Activated naive CD8-positive, alpha-beta T cell treated with anti-CD3 and anti-CD28 coated beads, Interleukin-2, amount 50 U/mL, for 24 hours (primary cell): ENCODE data around the gene ETFBKMT.
A peak's percentile ranks its signal among the peaks of the same experiment; 100 is the strongest.

Source experiments
- ATAC-seq: fragments of 150-1000 bp; cut with Tn5 transposase; one replicate; pipeline ENCODE4 v1.10.0; 2021
- DNase-seq: peaks from one replicate; pipeline ENCODE4 v3.0.0; 2021
- H3K27ac Mint-ChIP-seq: one replicate; pipeline ENCODE4 v1.8.0; 2021; ENCODE audit warnings: mild to moderate bottlenecking, mixed read lengths
- H3K27me3 Mint-ChIP-seq: one replicate; pipeline ENCODE4 v1.8.0; 2021; ENCODE audit warnings: mixed read lengths
- H3K36me3 Mint-ChIP-seq: one replicate; pipeline ENCODE4 v1.8.0; 2021; ENCODE audit warnings: low read depth, mixed read lengths
- H3K4me1 Mint-ChIP-seq: one replicate; pipeline ENCODE4 v1.8.0; 2021; ENCODE audit warnings: mixed read lengths
- H3K4me3 Mint-ChIP-seq: one replicate; pipeline ENCODE4 v1.8.0; 2021; ENCODE audit warnings: mild to moderate bottlenecking, moderate library complexity, mixed read lengths
- H3K9me3 Mint-ChIP-seq: one replicate; pipeline ENCODE4 v1.8.0; 2021; ENCODE audit warnings: mixed read lengths

The ETFBKMT gene

GRCh38 chr12:31722580-31722979 is 63.1 kb downstream of the ETFBKMT start:
- H3K27me3 Mint-ChIP-seq = no peaks in the 10 kb centered on the region
- H3K36me3 Mint-ChIP-seq = peaks cover 24% of the 10 kb centered on the region
- peaks cover 59% of the 10 kb centered on the region for H3K4me1 Mint-ChIP-seq
- peaks cover 11% of the 10 kb centered on the region for H3K9me3 Mint-ChIP-seq
- ATAC-seq = no peak
- peak overlapping the region; percentile 56 for H3K27ac Mint-ChIP-seq
- no peak for DNase-seq
- H3K4me3 Mint-ChIP-seq = no peak overlapping the region
